ENCODE results near the gene NCOA1. TPM values are rescaled to one million over a fixed set of nuclear protein-coding genes. Genes with fewer than 3 reads are reported as not detected.

NCOA1 gene
- polyA plus RNA-seq, 1 of the 3 experiments (the other 2 are of a cell fraction): 10.7 TPM

- Histone ChIP-seq H3K9me3 (no peaks in the 10 kb centered on the region), H3K27me3 (ENCODE audit: insufficient read depth) (no peaks in the 10 kb centered on the region), H3K79me2 (ENCODE audit: insufficient read depth) (no peaks in the 10 kb centered on the region), H4K20me1 (ENCODE audit: insufficient read depth) (no peaks in the 10 kb centered on the region), H3K36me3 (replicated peaks in 1 of 2; ENCODE audit: control insufficient read depth in 1 of 2, insufficient read depth in 2 of 2, low read length in 1 of 2) (no peaks in the 10 kb centered on the region), H3K4me3 (ENCODE audit: low read depth in 2 of 2, low read length in 1 of 2) (no peak overlapping the region), H3K9me2 (no peaks in the 10 kb centered on the region), H3K4me1 (ENCODE audit: control insufficient read depth in 1 of 2, insufficient read depth in 2 of 2, low read depth in 1 of 2, low read length in 1 of 2) (peaks cover 2 to 3% of the 10 kb centered on the region in 2 experiments; a peak in 3 of 4 replicates), H3K27ac (ENCODE audit: low read depth in 2 of 2, low read length in 1 of 2) (no peak overlapping the region), H3K9ac (no peak overlapping the region), H3K4me2 (no peak overlapping the region), H3F3A (replicated peaks; ENCODE audit: insufficient read depth) (peaks cover 5% of the 10 kb centered on the region), H2AFZ (ENCODE audit: low read depth) (no peak overlapping the region)
- ChIA-PET POLR2A (no interaction called here), CTCF (interaction anchor here (2.3 kb wide), 1 partner anchor 343 kb away, joined by 4 read pairs; no protein-coding TSS in a partner anchor)
- TF ChIP-seq, protein P1, sequence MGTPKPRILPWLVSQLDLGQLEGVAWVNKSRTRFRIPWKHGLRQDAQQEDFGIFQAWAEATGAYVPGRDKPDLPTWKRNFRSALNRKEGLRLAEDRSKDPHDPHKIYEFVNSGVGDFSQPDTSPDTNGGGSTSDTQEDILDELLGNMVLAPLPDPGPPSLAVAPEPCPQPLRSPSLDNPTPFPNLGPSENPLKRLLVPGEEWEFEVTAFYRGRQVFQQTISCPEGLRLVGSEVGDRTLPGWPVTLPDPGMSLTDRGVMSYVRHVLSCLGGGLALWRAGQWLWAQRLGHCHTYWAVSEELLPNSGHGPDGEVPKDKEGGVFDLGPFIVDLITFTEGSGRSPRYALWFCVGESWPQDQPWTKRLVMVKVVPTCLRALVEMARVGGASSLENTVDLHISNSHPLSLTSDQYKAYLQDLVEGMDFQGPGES (IDR thresholded peaks at IDR 0.05; ENCODE audit: low read depth, low read length): no peak
- TF ChIP-seq RAD21 (IDR thresholded peaks at IDR 0.05; ENCODE audit: low read length): no peak
- TF ChIP-seq, protein P2, sequence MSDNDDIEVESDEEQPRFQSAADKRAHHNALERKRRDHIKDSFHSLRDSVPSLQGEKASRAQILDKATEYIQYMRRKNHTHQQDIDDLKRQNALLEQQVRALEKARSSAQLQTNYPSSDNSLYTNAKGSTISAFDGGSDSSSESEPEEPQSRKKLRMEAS (IDR thresholded peaks at IDR 0.05; ENCODE audit: low read depth): no peak
- no peak for TF ChIP-seq TEAD4 (IDR thresholded peaks at IDR 0.05; ENCODE audit: borderline replicate concordance, insufficient read depth)
- no peak for TF ChIP-seq RXRA (IDR thresholded peaks at IDR 0.05; ENCODE audit: borderline replicate concordance, low read depth)
- TF ChIP-seq TAF1 (IDR thresholded peaks at IDR 0.05; ENCODE audit: borderline replicate concordance, low read depth, low read length): no peak
- TF ChIP-seq CHD2 (IDR thresholded peaks at IDR 0.05; ENCODE audit: low read length, partially characterized antibody): no peak
- WGBS (ENCODE audit: low lambda C conversion rate): 70% methylated on average over 3 of the region's 3 CpGs
- DNase-seq: no peak
Measured at GRCh38 chr2:24485197-24485596, 5.9 kb upstream of the NCOA1 start.

GRCh38 chr2:24486636-24487205, 4.3 kb upstream of the NCOA1 start:
- Histone ChIP-seq H3K4me3 (ENCODE audit: low read depth in 2 of 2, low read length in 1 of 2) (no peak overlapping the region), H3F3A (replicated peaks; ENCODE audit: insufficient read depth) (peaks cover 9% of the 10 kb centered on the region), H3K27me3 (ENCODE audit: insufficient read depth) (no peaks in the 10 kb centered on the region), H3K27ac (ENCODE audit: low read depth in 2 of 2, low read length in 1 of 2) (no peak overlapping the region), H3K4me1 (ENCODE audit: control insufficient read depth in 1 of 2, insufficient read depth in 2 of 2, low read depth in 1 of 2, low read length in 1 of 2) (peaks cover 5 to 6% of the 10 kb centered on the region in 2 experiments; a peak in 3 of 4 replicates), H3K9ac (no peak overlapping the region), H3K9me3 (no peaks in the 10 kb centered on the region), H3K36me3 (replicated peaks in 1 of 2; ENCODE audit: control insufficient read depth in 1 of 2, insufficient read depth in 2 of 2, low read length in 1 of 2) (no peaks in the 10 kb centered on the region), H4K20me1 (ENCODE audit: insufficient read depth) (no peaks in the 10 kb centered on the region), H2AFZ (ENCODE audit: low read depth) (no peak overlapping the region), H3K79me2 (ENCODE audit: insufficient read depth) (peaks cover 2% of the 10 kb centered on the region; the same call in 1 of the 2 replicates), H3K4me2 (no peak overlapping the region), H3K9me2 (no peaks in the 10 kb centered on the region)
- WGBS (ENCODE audit: low lambda C conversion rate): 77% methylated on average over 3 of the region's 3 CpGs
- TF ChIP-seq RFX5 (IDR thresholded peaks at IDR 0.05; ENCODE audit: low read length) (no peak), MXI1 (IDR thresholded peaks at IDR 0.05; ENCODE audit: low read depth, low read length) (no peak), TEAD4 (IDR thresholded peaks at IDR 0.05; ENCODE audit: borderline replicate concordance, insufficient read depth) (no peak), SMC3 (IDR thresholded peaks at IDR 0.05; ENCODE audit: low read depth, low read length) (no peak), TCF12 (IDR thresholded peaks at IDR 0.05) (no peak)
- TF ChIP-seq, protein P3, sequence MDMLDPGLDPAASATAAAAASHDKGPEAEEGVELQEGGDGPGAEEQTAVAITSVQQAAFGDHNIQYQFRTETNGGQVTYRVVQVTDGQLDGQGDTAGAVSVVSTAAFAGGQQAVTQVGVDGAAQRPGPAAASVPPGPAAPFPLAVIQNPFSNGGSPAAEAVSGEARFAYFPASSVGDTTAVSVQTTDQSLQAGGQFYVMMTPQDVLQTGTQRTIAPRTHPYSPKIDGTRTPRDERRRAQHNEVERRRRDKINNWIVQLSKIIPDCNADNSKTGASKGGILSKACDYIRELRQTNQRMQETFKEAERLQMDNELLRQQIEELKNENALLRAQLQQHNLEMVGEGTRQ (IDR thresholded peaks at IDR 0.05; ENCODE audit: borderline replicate concordance, low read depth, low read length): no peak
- ChIA-PET CTCF (interaction anchor here (0.8 to 1.3 kb wide), 2 partner anchors 65 to 341 kb away, joined by 4 to 5 read pairs; no protein-coding TSS in a partner anchor), POLR2A (no interaction called here)
- no peak for DNase-seq
